Measurements from ENCODE around the gene MFGE8. TPM values are rescaled to one million over a fixed set of nuclear protein-coding genes. Genes with fewer than 3 reads are reported as not detected.

The MFGE8 gene
- polyA plus RNA-seq, 1 donor (not counting 4 experiments of a cell fraction or from before 2014, with no cell fraction given): 55.3 TPM

- FAIRE-seq (no peak), DNase-seq (ENCODE audit: low read depth, low spot score) (no peak)
- dilution Hi-C loops (cut with MboI; ENCODE audit: extremely low pct_ligation_motif_present, low sequenced_read_pairs): no loop called here
- Histone ChIP-seq H3K79me2 (ENCODE audit: control insufficient read depth, insufficient read depth, low read length) (no peaks in the 10 kb centered on the region), H3K4me3 (ENCODE audit: control insufficient read depth in 2 of 3, extremely low read depth in 1 of 3, insufficient read depth in 2 of 3, low read depth in 1 of 3, low read length in 3 of 3) (no peak overlapping the region), H3K4me1 (ENCODE audit: control insufficient read depth, extremely low read depth, insufficient read depth, low read length) (peaks cover 5% of the 10 kb centered on the region), H3K36me3 (ENCODE audit: control insufficient read depth in 2 of 2, extremely low read depth in 1 of 2, insufficient read depth in 2 of 2, low read length in 2 of 2) (peaks cover 3 to 25% of the 10 kb centered on the region in 2 experiments), H3K9ac (ENCODE audit: control insufficient read depth, extremely low read depth, insufficient read depth, low read length) (no peak overlapping the region), H3K27ac (ENCODE audit: control insufficient read depth, insufficient read depth, low read length) (no peak overlapping the region), H3K9me1 (ENCODE audit: control insufficient read depth, extremely low read depth, insufficient read depth, low read length) (no peaks in the 10 kb centered on the region), H3K4me2 (ENCODE audit: control insufficient read depth, extremely low read depth, insufficient read depth, low read depth, low read length) (no peak overlapping the region), H3K9me3 (ENCODE audit: control insufficient read depth, low read depth, low read length) (no peaks in the 10 kb centered on the region), H4K20me1 (ENCODE audit: control insufficient read depth, extremely low read depth, insufficient read depth, low read length) (no peaks in the 10 kb centered on the region), H3K27me3 (ENCODE audit: control insufficient read depth, extremely low read depth, insufficient read depth, low read length) (no peaks in the 10 kb centered on the region), H2AFZ (ENCODE audit: control insufficient read depth, low read length) (no peak overlapping the region)
- no peak for TF ChIP-seq CTCF (optimal IDR thresholded peaks at IDR 0.05 in 1 of 3, IDR thresholded peaks at IDR 0.05 in 1 of 3, conservative IDR thresholded peaks at IDR 0.05 in 1 of 3; ENCODE audit: extremely low read depth in 1 of 3, insufficient read depth in 2 of 3, low read length in 3 of 3)
- no peak for TF ChIP-seq EZH2 (IDR thresholded peaks at IDR 0.05; ENCODE audit: low read length)
These were observed 8.9 kb downstream of the MFGE8 start for GRCh38 chr15:88904257-88904623.

GRCh38 chr15:88902846-88903245 lies 10.3 kb downstream of the MFGE8 start:
- no peak for DNase-seq (ENCODE audit: low read depth, low spot score)
- no peak overlapping the region for H3K4me2 ChIP-seq (ENCODE audit: control insufficient read depth, extremely low read depth, insufficient read depth, low read depth, low read length)
- dilution Hi-C loops (cut with MboI; ENCODE audit: extremely low pct_ligation_motif_present, low sequenced_read_pairs): no loop called here
- H3K4me1 ChIP-seq (ENCODE audit: control insufficient read depth, extremely low read depth, insufficient read depth, low read length): peaks cover 5% of the 10 kb centered on the region
- no peak overlapping the region for H2AFZ ChIP-seq (ENCODE audit: control insufficient read depth, low read length)
- FAIRE-seq: no peak
- peaks cover 3 to 19% of the 10 kb centered on the region in 2 experiments for H3K36me3 ChIP-seq (ENCODE audit: control insufficient read depth in 2 of 2, extremely low read depth in 1 of 2, insufficient read depth in 2 of 2, low read length in 2 of 2)
- H3K4me3 ChIP-seq (ENCODE audit: control insufficient read depth in 2 of 3, extremely low read depth in 1 of 3, insufficient read depth in 2 of 3, low read depth in 1 of 3, low read length in 3 of 3): no peak overlapping the region
- H3K27ac ChIP-seq (ENCODE audit: control insufficient read depth, insufficient read depth, low read length): no peak overlapping the region
- no peaks in the 10 kb centered on the region for H3K79me2 ChIP-seq (ENCODE audit: control insufficient read depth, insufficient read depth, low read length)
- no peak overlapping the region for H3K9ac ChIP-seq (ENCODE audit: control insufficient read depth, extremely low read depth, insufficient read depth, low read length)
- H3K9me3 ChIP-seq (ENCODE audit: control insufficient read depth, low read depth, low read length): no peaks in the 10 kb centered on the region
- no peaks in the 10 kb centered on the region for H3K9me1 ChIP-seq (ENCODE audit: control insufficient read depth, extremely low read depth, insufficient read depth, low read length)
- H3K27me3 ChIP-seq (ENCODE audit: control insufficient read depth, extremely low read depth, insufficient read depth, low read length): no peaks in the 10 kb centered on the region
- no peak for TF ChIP-seq CTCF (optimal IDR thresholded peaks at IDR 0.05 in 1 of 3, IDR thresholded peaks at IDR 0.05 in 1 of 3, conservative IDR thresholded peaks at IDR 0.05 in 1 of 3; ENCODE audit: extremely low read depth in 1 of 3, insufficient read depth in 2 of 3, low read length in 3 of 3)
- TF ChIP-seq EZH2 (IDR thresholded peaks at IDR 0.05; ENCODE audit: low read length): no peak
- no peaks in the 10 kb centered on the region for H4K20me1 ChIP-seq (ENCODE audit: control insufficient read depth, extremely low read depth, insufficient read depth, low read length)
